CD14-positive monocyte (primary cell): ENCODE measurements around the gene BMERB1. TPM values are rescaled to one million over a fixed set of nuclear protein-coding genes. Genes with fewer than 3 reads are reported as not detected.

Experiments used
- DNase-seq, 3 donors: peaks; one replicate each; pipeline ENCODE4 v3.0.0-alpha.2; 2011 to 2022
- H2AFZ ChIP-seq: 2 replicates; pipeline ENCODE4 v1.6.0; 2012; ENCODE audit warnings: mild to moderate bottlenecking, low read depth, low read length, inconsistent platforms; ENCODE audit not compliant: insufficient read depth, poor library complexity, severe bottlenecking
- H3K27ac ChIP-seq, 2 donors: 1 replicate in 1 of 2; 2 replicates in 1 of 2; pipeline ENCODE4 v1.5.1; 2012 to 2013; ENCODE audit warnings: low read length in 2 of 2, control low read depth in 1 of 2, inconsistent platforms in 1 of 2, low read depth in 1 of 2, mild to moderate bottlenecking in 1 of 2
- H3K27me3 ChIP-seq, 2 donors: one replicate each; pipeline versions ENCODE4 v1.6.0 to v1.6.1; 2011 to 2013; ENCODE audit warnings: low read length in 2 of 2; ENCODE audit not compliant: control insufficient read depth in 2 of 2, insufficient read depth in 2 of 2
- H3K36me3 ChIP-seq, 2 donors: replicated peaks in 1 of 2; 1 replicate in 1 of 2; 2 replicates in 1 of 2; pipeline versions ENCODE4 v1.5.1 to v1.6.1; 2012 to 2013; ENCODE audit warnings: low read length in 2 of 2, control low read depth in 1 of 2, inconsistent platforms in 1 of 2, mild to moderate bottlenecking in 1 of 2; ENCODE audit not compliant: insufficient read depth in 2 of 2, control insufficient read depth in 1 of 2
- H3K4me1 ChIP-seq, 2 donors: 1 replicate in 1 of 2; 2 replicates in 1 of 2; pipeline versions ENCODE4 v1.5.1 to v1.6.1; 2012 to 2013; ENCODE audit warnings: low read length in 2 of 2, control low read depth in 1 of 2, inconsistent platforms in 1 of 2, mild to moderate bottlenecking in 1 of 2, moderate library complexity in 1 of 2; ENCODE audit not compliant: insufficient read depth in 2 of 2, control insufficient read depth in 1 of 2
- H3K4me2 ChIP-seq: replicated peaks from 2 replicates; pipeline ENCODE3; 2012; ENCODE audit warnings: low read length, moderate library complexity, mild to moderate bottlenecking; ENCODE audit not compliant: poor library complexity, severe bottlenecking; ENCODE audit errors: extremely low read depth
- H3K4me3 ChIP-seq, 3 experiments: fragments of 200-600 bp in 1 of 3; sonication (generic) in 1 of 3; replicated peaks in 1 of 3; 1 replicate in 2 of 3; 2 replicates in 1 of 3; pipeline ENCODE4 v1.5.1; 2011 to 2013; ENCODE audit warnings: low read length in 3 of 3, mild to moderate bottlenecking in 3 of 3, control low read depth in 2 of 3, low read depth in 2 of 3, inconsistent platforms in 1 of 3, moderate library complexity in 1 of 3
- H3K79me2 ChIP-seq: 2 replicates; pipeline ENCODE4 v1.6.0; 2012; ENCODE audit warnings: mild to moderate bottlenecking, control low read depth, inconsistent platforms, low read length, moderate library complexity; ENCODE audit not compliant: insufficient read depth
- H3K9ac ChIP-seq: 2 replicates; pipeline ENCODE4 v1.6.0; 2017; ENCODE audit warnings: low read length, mild to moderate bottlenecking; ENCODE audit not compliant: insufficient read depth, poor library complexity, severe bottlenecking
- H3K9me3 ChIP-seq, 2 donors: replicated peaks in 1 of 2; 1 replicate in 1 of 2; 2 replicates in 1 of 2; pipeline versions ENCODE4 v1.5.1 to v1.6.1; 2012 to 2013; ENCODE audit warnings: low read length in 2 of 2, control low read depth in 1 of 2; ENCODE audit not compliant: control insufficient read depth in 1 of 2, insufficient read depth in 1 of 2
- H4K20me1 ChIP-seq: 2 replicates; pipeline ENCODE4 v1.6.0; 2012; ENCODE audit warnings: mild to moderate bottlenecking, low read length, control low read depth, moderate library complexity; ENCODE audit not compliant: insufficient read depth
- H3K27ac Mint-ChIP-seq, 7 donors: one replicate each; pipeline ENCODE4 v1.8.0; 2020; ENCODE audit warnings: mild to moderate bottlenecking in 7 of 7, mixed read lengths in 7 of 7, moderate library complexity in 6 of 7, inconsistent platforms in 2 of 7
- H3K27me3 Mint-ChIP-seq, 3 donors: one replicate each; pipeline ENCODE4 v1.8.0; 2021 to 2022; ENCODE audit warnings: low read depth in 3 of 3, mild to moderate bottlenecking in 3 of 3, mixed read lengths in 3 of 3, moderate library complexity in 3 of 3, inconsistent platforms in 1 of 3
- H3K36me3 Mint-ChIP-seq, 2 donors: one replicate each; pipeline ENCODE4 v1.8.0; 2020; ENCODE audit warnings: mixed read lengths in 2 of 2, inconsistent platforms in 1 of 2, mild to moderate bottlenecking in 1 of 2
- H3K4me1 Mint-ChIP-seq: one replicate; pipeline ENCODE4 v1.8.0; 2020; ENCODE audit warnings: mild to moderate bottlenecking, mixed read lengths
- H3K4me3 Mint-ChIP-seq, 2 donors: one replicate each; pipeline ENCODE4 v1.8.0; 2020; ENCODE audit warnings: mild to moderate bottlenecking in 2 of 2, mixed read lengths in 2 of 2, moderate library complexity in 1 of 2
- H3K9me3 Mint-ChIP-seq, 7 donors: one replicate each; pipeline ENCODE4 v1.8.0; 2020 to 2022; ENCODE audit warnings: mixed read lengths in 7 of 7, mild to moderate bottlenecking in 6 of 7, moderate library complexity in 6 of 7, inconsistent platforms in 2 of 7
- WGBS: methylation state at CpG from one replicate; pipeline ENCODE4 v1.1.5; 2013; ENCODE audit warnings: missing lambda C conversion rate; ENCODE audit not compliant: insufficient coverage; 5-methylcytosine and 5-hydroxymethylcytosine counted together
- intact Hi-C, 2 donors: fragments of 100-400 bp; cut with micrococcal nuclease; formaldehyde crosslinking; loops; one replicate each; pipeline versions ENCODE4 v1.15.0 to v1.15.1; 2023
- polyA plus RNA-seq, 3 donors: library from polyadenylated mRNA; depleted of rRNA in 1 of 3; unstranded in 2 of 3; stranded (reverse) in 1 of 3; fragments of 300-500 nt in 2 of 3; fragments of >200 nt in 1 of 3; fragmentation: Illumina TruSeq in 2 of 3; gene quantifications; 1 replicate in 2 of 3; 2 replicates in 1 of 3; pipeline ENCODE4 v1.2.3, GENCODE V29; 2012 to 2021
- TF ChIP-seq, protein P1 (sequence below): fragments of 200-600 bp; IDR thresholded peaks from one replicate; pipeline ENCODE4 v1.8.0; 2022; ENCODE audit warnings: antibody characterized with exemption, mild to moderate bottlenecking

BMERB1 gene
- polyA plus RNA-seq, 3 donors = 0.11 to 0.28 (median 0.11) TPM

DNA sequence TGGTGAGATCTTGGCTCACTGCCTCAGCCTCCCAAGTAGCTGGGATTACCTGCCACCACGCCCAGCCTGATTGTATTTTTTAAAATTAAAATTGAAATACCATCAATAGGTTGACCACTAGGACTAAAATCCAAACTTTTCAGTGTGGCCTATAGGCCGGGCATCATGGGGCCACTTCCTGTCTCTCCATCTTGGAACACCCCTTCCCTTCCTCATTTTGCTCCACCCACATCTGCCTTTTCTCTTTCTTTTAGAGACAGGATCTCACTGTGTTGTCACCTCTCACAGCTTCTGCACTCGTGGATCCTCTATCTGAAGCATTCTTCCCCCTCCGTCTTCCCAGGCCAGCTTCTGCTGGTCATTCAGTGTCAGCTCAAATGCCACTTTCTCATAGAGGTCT, 57.0 kb downstream of the BMERB1 start:
- Histone ChIP-seq H3K79me2 (no peaks in the 10 kb centered on the region), H3K27ac (no peak overlapping the region), H3K36me3 (no peaks in the 10 kb centered on the region), H2AFZ (peak overlapping the region; percentile 4), H3K4me3 (no peak overlapping the region), H3K4me2 (no peak overlapping the region), H3K4me1 (peaks cover 12 to 18% of the 10 kb centered on the region in 2 donors), H3K9ac (no peak overlapping the region), H4K20me1 (no peaks in the 10 kb centered on the region), H3K27me3 (no peaks in the 10 kb centered on the region), H3K9me3 (no peaks in the 10 kb centered on the region)
- H3K9me3 Mint-ChIP-seq = peaks cover 0 to 4% (median 0%) of the 10 kb centered on the region in 7 donors
- DNase-seq = no peak
- TF ChIP-seq, protein P1, sequence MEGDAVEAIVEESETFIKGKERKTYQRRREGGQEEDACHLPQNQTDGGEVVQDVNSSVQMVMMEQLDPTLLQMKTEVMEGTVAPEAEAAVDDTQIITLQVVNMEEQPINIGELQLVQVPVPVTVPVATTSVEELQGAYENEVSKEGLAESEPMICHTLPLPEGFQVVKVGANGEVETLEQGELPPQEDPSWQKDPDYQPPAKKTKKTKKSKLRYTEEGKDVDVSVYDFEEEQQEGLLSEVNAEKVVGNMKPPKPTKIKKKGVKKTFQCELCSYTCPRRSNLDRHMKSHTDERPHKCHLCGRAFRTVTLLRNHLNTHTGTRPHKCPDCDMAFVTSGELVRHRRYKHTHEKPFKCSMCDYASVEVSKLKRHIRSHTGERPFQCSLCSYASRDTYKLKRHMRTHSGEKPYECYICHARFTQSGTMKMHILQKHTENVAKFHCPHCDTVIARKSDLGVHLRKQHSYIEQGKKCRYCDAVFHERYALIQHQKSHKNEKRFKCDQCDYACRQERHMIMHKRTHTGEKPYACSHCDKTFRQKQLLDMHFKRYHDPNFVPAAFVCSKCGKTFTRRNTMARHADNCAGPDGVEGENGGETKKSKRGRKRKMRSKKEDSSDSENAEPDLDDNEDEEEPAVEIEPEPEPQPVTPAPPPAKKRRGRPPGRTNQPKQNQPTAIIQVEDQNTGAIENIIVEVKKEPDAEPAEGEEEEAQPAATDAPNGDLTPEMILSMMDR = no peak
- 84% methylated on average over 3 of the region's 4 CpGs for WGBS
- peaks cover 5 to 7% (median 6%) of the 10 kb centered on the region in 3 donors for H3K27me3 Mint-ChIP-seq
- no peaks in the 10 kb centered on the region for H3K36me3 Mint-ChIP-seq
- intact Hi-C loops = no loop called here
- peaks cover 18% of the 10 kb centered on the region for H3K4me1 Mint-ChIP-seq
- peak overlapping the region in 2 of 7 donors; percentile 33 to 69 for H3K27ac Mint-ChIP-seq
- no peak overlapping the region for H3K4me3 Mint-ChIP-seq

GRCh38 chr16:15492091-15492740, 57.8 kb downstream of the BMERB1 start:
- H3K4me2 ChIP-seq = no peak overlapping the region
- WGBS = 55% methylated on average over 3 of the region's 8 CpGs
- no peak overlapping the region for H2AFZ ChIP-seq
- Mint-ChIP-seq H3K9me3 (peaks cover 0 to 4% (median 0%) of the 10 kb centered on the region in 7 donors), H3K27me3 (peaks cover 5 to 7% (median 6%) of the 10 kb centered on the region in 3 donors), H3K4me3 (no peak overlapping the region), H3K36me3 (no peaks in the 10 kb centered on the region), H3K27ac (peak overlapping the region in 2 of 7 donors; percentile 31 to 40), H3K4me1 (peaks cover 18% of the 10 kb centered on the region)
- TF ChIP-seq, protein P1 = no peak
- no peaks in the 10 kb centered on the region for H4K20me1 ChIP-seq
- peak; percentile 13 to 32 (median 22) for DNase-seq
- H3K27me3 ChIP-seq = no peaks in the 10 kb centered on the region
- H3K9ac ChIP-seq = no peak overlapping the region
- intact Hi-C loops = no loop called here
- no peaks in the 10 kb centered on the region for H3K9me3 ChIP-seq
- H3K4me3 ChIP-seq = no peak overlapping the region
- no peaks in the 10 kb centered on the region for H3K79me2 ChIP-seq
- H3K27ac ChIP-seq = no peak overlapping the region
- H3K4me1 ChIP-seq = peaks cover 12 to 18% of the 10 kb centered on the region in 2 donors
- H3K36me3 ChIP-seq = no peaks in the 10 kb centered on the region
